ENCODE measurements around the gene DSCAM. TPM values are rescaled to one million over a fixed set of nuclear protein-coding genes. Genes with fewer than 3 reads are reported as not detected.

DSCAM gene
- total RNA-seq, 4 donors from 2014 or later = 0.07 TPM; not detected in 3

DNA sequence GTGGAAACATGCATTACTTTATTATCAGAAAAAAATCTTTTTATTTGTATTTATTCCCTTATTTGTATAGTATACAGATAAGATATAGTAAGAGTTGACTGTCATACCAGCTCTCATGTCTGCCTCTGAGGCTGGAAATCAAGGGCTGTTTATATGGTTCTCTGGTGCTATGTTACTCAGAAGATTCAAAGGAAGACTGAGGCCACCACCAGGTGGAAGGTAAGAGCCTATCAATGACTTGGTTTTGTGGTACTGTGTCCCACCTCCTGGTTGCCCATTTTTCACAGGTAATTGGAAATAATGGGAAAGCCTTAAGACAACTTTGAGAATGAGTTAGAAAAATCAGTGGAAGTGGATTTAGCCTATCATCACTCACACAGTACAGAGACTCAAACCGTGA is 342.1 kb downstream of the DSCAM start:
- Histone ChIP-seq H3K27ac (no peak overlapping the region), H3K4me3 (no peak overlapping the region), H3K4me1 (no peaks in the 10 kb centered on the region), H3K27me3 (no peaks in the 10 kb centered on the region), H3K9me3 (no peaks in the 10 kb centered on the region), H3K36me3 (no peaks in the 10 kb centered on the region)
- TF ChIP-seq POLR2A (IDR thresholded peaks at IDR 0.05) (no peak), CTCF (IDR thresholded peaks at IDR 0.05) (no peak)
- DNase-seq = no peak
- intact Hi-C loops (cut with DNase I; ENCODE audit: low total_unique reads) = no loop called here

- H3K27ac ChIP-seq = no peak overlapping the region
- H3K9me3 ChIP-seq = no peaks in the 10 kb centered on the region
- intact Hi-C loops (cut with DNase I; ENCODE audit: low total_unique reads) = no loop called here
- H3K36me3 ChIP-seq = no peaks in the 10 kb centered on the region
- no peak for DNase-seq
- H3K4me3 ChIP-seq = no peak overlapping the region
- no peaks in the 10 kb centered on the region for H3K4me1 ChIP-seq
- no peak for TF ChIP-seq POLR2A (IDR thresholded peaks at IDR 0.05)
- TF ChIP-seq CTCF (IDR thresholded peaks at IDR 0.05) = no peak
- no peaks in the 10 kb centered on the region for H3K27me3 ChIP-seq
Observed at GRCh38 chr21:40496116-40496515, 350.8 kb downstream of the DSCAM start.

DNA sequence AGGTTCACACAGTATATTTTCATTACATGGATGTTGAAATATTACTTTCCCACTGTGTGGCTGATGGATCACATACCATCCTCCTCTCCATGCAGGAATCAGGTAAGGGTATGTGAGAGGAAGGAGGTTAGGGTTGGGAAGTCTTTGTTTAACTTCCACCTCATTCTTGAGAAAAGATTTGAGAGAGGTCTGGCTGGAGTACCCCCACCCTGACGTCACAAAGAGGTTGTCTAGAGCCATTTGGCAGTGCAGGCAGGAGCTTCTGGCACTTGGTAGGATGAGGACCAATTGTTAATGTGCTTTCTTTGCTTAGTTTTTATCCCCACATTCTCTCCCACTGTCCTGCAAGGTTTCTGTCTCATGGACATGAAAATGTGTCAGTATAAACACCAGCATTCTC is 356.6 kb downstream of the DSCAM start:
- H3K27ac ChIP-seq = no peak overlapping the region
- intact Hi-C loops (cut with DNase I; ENCODE audit: low total_unique reads) = no loop called here
- no peak for DNase-seq
- H3K4me3 ChIP-seq = no peak overlapping the region
- H3K36me3 ChIP-seq = no peaks in the 10 kb centered on the region
- H3K9me3 ChIP-seq = no peaks in the 10 kb centered on the region
- TF ChIP-seq POLR2A (IDR thresholded peaks at IDR 0.05) = no peak
- TF ChIP-seq CTCF (IDR thresholded peaks at IDR 0.05) = no peak
- no peaks in the 10 kb centered on the region for H3K27me3 ChIP-seq
- H3K4me1 ChIP-seq = no peaks in the 10 kb centered on the region

GRCh38 chr21:40489001-40489400 is 358.0 kb downstream of the DSCAM start:
- no peak overlapping the region for H3K27ac ChIP-seq
- TF ChIP-seq POLR2A (IDR thresholded peaks at IDR 0.05) = no peak
- TF ChIP-seq CTCF (IDR thresholded peaks at IDR 0.05) = no peak
- intact Hi-C loops (cut with DNase I; ENCODE audit: low total_unique reads) = no loop called here
- no peaks in the 10 kb centered on the region for H3K27me3 ChIP-seq
- no peak for DNase-seq
- H3K4me1 ChIP-seq = no peaks in the 10 kb centered on the region
- no peaks in the 10 kb centered on the region for H3K36me3 ChIP-seq
- no peak overlapping the region for H3K4me3 ChIP-seq
- no peaks in the 10 kb centered on the region for H3K9me3 ChIP-seq

DNA sequence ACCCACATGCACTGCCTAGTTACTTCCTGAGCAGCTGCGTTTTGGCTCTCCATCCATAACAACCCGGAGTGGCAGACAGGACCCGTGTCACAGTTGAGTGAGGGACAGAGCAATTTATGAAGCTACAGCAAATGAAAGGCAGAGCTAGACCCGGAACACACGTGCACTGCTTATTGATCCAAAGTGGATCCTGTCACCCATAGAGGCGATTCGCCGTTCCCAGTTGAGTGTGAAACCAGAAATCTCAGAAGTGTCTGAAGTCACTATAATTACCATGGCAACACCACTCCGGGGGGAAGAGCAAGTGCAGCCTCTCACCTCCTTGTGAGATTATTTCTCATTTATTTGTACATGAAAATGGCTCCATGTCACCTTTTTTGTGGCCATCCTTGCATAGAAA is 365.2 kb downstream of the DSCAM start:
- intact Hi-C loops (cut with DNase I; ENCODE audit: low total_unique reads) = no loop called here
- H3K36me3 ChIP-seq = no peaks in the 10 kb centered on the region
- no peak for TF ChIP-seq CTCF (IDR thresholded peaks at IDR 0.05)
- TF ChIP-seq POLR2A (IDR thresholded peaks at IDR 0.05) = no peak
- H3K27me3 ChIP-seq = no peaks in the 10 kb centered on the region
- H3K4me3 ChIP-seq = no peak overlapping the region
- no peak overlapping the region for H3K27ac ChIP-seq
- no peaks in the 10 kb centered on the region for H3K9me3 ChIP-seq
- no peak for DNase-seq
- no peaks in the 10 kb centered on the region for H3K4me1 ChIP-seq

Data from uterus (tissue), 4 donors.